K562 (cell line): ENCODE data around the gene CCNL2. TPM values are rescaled to one million over a fixed set of nuclear protein-coding genes. Genes with fewer than 3 reads are reported as not detected.

Source experiments
- ATAC-seq: fragments of 200-7000 bp; cut with Tn5 transposase; 3 replicates; pipeline ENCODE4 v1.9.1; 2020; ENCODE audit warnings: moderate library complexity
- Bru-seq: library from RNA; stranded (reverse); fragments of 400-500 nt; gene quantifications from one replicate; lab custom pipeline; 2021; lab: Mats Ljungman, UMichigan
- BruChase-seq, 2 experiments: library from RNA; stranded (reverse); fragments of 400-500 nt; gene quantifications; one replicate each; lab custom pipeline; 2021; lab: Mats Ljungman, UMichigan
- BruUV-seq: library from RNA; stranded (reverse); fragments of 400-500 nt; replicated peaks from 2 replicates; lab custom pipeline; 2021; lab: Mats Ljungman, UMichigan
- CTCF ChIA-PET: fragments of 300-600 bp; formaldehyde crosslinking; extraction: SDS; loops from one replicate; lab custom pipeline; 2021; ENCODE audit warnings: low intra/inter-chr PET ratio; lab: Yijun Ruan, JAX
- POLR2A ChIA-PET: fragments of 300-600, 350-650 bp; sonication (Branson Sonifier 250); formaldehyde crosslinking; extraction: SDS; loops from one replicate; lab custom pipeline; 2021; ENCODE audit warnings: antibody characterized with exemption, inconsistent platforms; lab: Yijun Ruan, JAX
- DNase-seq, 4 experiments: peaks; one replicate each; pipeline versions ENCODE4 v3.0.0 to v3.0.0-alpha.2; 2011 to 2018; ENCODE audit warnings: low spot score in 3 of 4, mixed read lengths in 3 of 4; ENCODE audit errors: extremely low read depth in 1 of 4
- FAIRE-seq: peaks from 2 replicates; lab custom pipeline; 2011; peaks lifted over from hg19 to GRCh38; lab: Jason Lieb, UNC
- H2AFZ ChIP-seq: 2 replicates; pipeline ENCODE4 v1.6.0; 2011; ENCODE audit warnings: low read depth, low read length, control low read depth, inconsistent platforms
- H3K27ac ChIP-seq: fragments of 200-600 bp; 3 replicates; pipeline ENCODE4 v1.8.0; 2011; ENCODE audit warnings: low read depth, mild to moderate bottlenecking, control low read depth, inconsistent platforms, low read length, moderate library complexity, mixed read lengths; ENCODE audit errors: extremely low read depth
- H3K27me3 ChIP-seq, 2 experiments: fragments of 300-600 bp in 1 of 2; 2 replicates in 1 of 2; 3 replicates in 1 of 2; pipeline versions ENCODE4 v1.6.0 to v1.8.0; 2011; ENCODE audit warnings: inconsistent platforms in 2 of 2, low read length in 2 of 2, mild to moderate bottlenecking in 1 of 2, mixed read lengths in 1 of 2, moderate library complexity in 1 of 2; ENCODE audit not compliant: control insufficient read depth in 2 of 2, insufficient read depth in 2 of 2
- H3K36me3 ChIP-seq: fragments of 300-600 bp; 3 replicates; pipeline ENCODE4 v1.8.0; 2011; ENCODE audit warnings: mild to moderate bottlenecking, low read length, inconsistent platforms; ENCODE audit not compliant: control insufficient read depth, insufficient read depth
- H3K4me1 ChIP-seq, 2 experiments: fragments of 200-600 bp in 1 of 2; replicated peaks in 1 of 2; 2 replicates in 1 of 2; 3 replicates in 1 of 2; pipeline versions ENCODE4 v1.5.1 to v1.8.0; 2011; ENCODE audit warnings: inconsistent platforms in 2 of 2, low read length in 2 of 2, mild to moderate bottlenecking in 1 of 2, mixed read lengths in 1 of 2, moderate library complexity in 1 of 2; ENCODE audit not compliant: control insufficient read depth in 2 of 2, insufficient read depth in 2 of 2
- H3K4me2 ChIP-seq: 2 replicates; pipeline ENCODE4 v1.6.1; 2011; ENCODE audit warnings: low read length, control low read depth, inconsistent platforms, mixed read lengths; ENCODE audit not compliant: insufficient read depth
- H3K4me3 ChIP-seq: fragments of 200-600 bp; sonication (generic), shearing (Covaris generic); 2 replicates; pipeline ENCODE4 v1.5.1; 2016; ENCODE audit warnings: control low read depth, inconsistent platforms
- H3K79me2 ChIP-seq: fragments of 200-600 bp; 3 replicates; pipeline ENCODE4 v1.8.0; 2011; ENCODE audit warnings: low read length, inconsistent platforms; ENCODE audit not compliant: control insufficient read depth, insufficient read depth
- H3K9ac ChIP-seq, 2 experiments: 2 replicates each; pipeline versions ENCODE4 v1.6.0 to v1.6.1; 2011; ENCODE audit warnings: low read depth in 2 of 2, low read length in 2 of 2, control low read depth in 1 of 2, inconsistent platforms in 1 of 2, mild to moderate bottlenecking in 1 of 2, mixed read lengths in 1 of 2; ENCODE audit not compliant: insufficient read depth in 1 of 2
- H3K9me1 ChIP-seq: one replicate; pipeline ENCODE4 v1.6.0; 2011; ENCODE audit warnings: inconsistent platforms, mild to moderate bottlenecking, low read length, moderate library complexity; ENCODE audit not compliant: control insufficient read depth, insufficient read depth
- H3K9me3 ChIP-seq: replicated peaks from 2 replicates; pipeline ENCODE4 v1.5.1; 2011; ENCODE audit warnings: low read depth, low read length, inconsistent platforms; ENCODE audit not compliant: control insufficient read depth, insufficient read depth
- H4K20me1 ChIP-seq: replicated peaks from 2 replicates; pipeline ENCODE4 v1.6.1; 2011; ENCODE audit warnings: low read length, inconsistent platforms, mixed read lengths; ENCODE audit not compliant: control insufficient read depth, insufficient read depth
- ATF3 ChIP-seq, 2 experiments: fragments of 450-650 bp in 1 of 2; sonication (generic) in 1 of 2; formaldehyde crosslinking in 1 of 2; IDR thresholded peaks in 1 of 2; conservative IDR thresholded peaks in 1 of 2; 2 replicates each; pipeline versions ENCODE4 v1.6.1 to v1.8.1; 2016 to 2023; ENCODE audit warnings: mild to moderate bottlenecking in 2 of 2, moderate library complexity in 2 of 2, inconsistent platforms in 1 of 2, missing genetic modification reagents in 1 of 2
- BRCA1 ChIP-seq, 2 experiments: fragments of 450-650 bp in 1 of 2; sonication (generic) in 1 of 2; formaldehyde crosslinking in 1 of 2; IDR thresholded peaks; 2 replicates each; pipeline versions ENCODE4 v1.5.0 to v1.6.1; 2017 to 2020; ENCODE audit warnings: mild to moderate bottlenecking in 1 of 2, missing genetic modification reagents in 1 of 2
- HDAC8 ChIP-seq: fragments of 450-650 bp; IDR thresholded peaks from 2 replicates; pipeline ENCODE4 v1.6.1; 2016; ENCODE audit warnings: mild to moderate bottlenecking, missing genetic modification characterization, moderate library complexity, missing compliant biosample characterization
- JUND ChIP-seq, 2 experiments: IDR thresholded peaks; 2 replicates in 1 of 2; 3 replicates in 1 of 2; pipeline ENCODE4 v1.6.1; 2011; ENCODE audit warnings: borderline replicate concordance in 2 of 2, low read depth in 2 of 2, low read length in 2 of 2, improper control_type of control experiment in 1 of 2, missing biosample characterization in 1 of 2, missing genetic modification characterization in 1 of 2, missing genetic modification reagents in 1 of 2
- LEF1 ChIP-seq: fragments of 450-650 bp; IDR thresholded peaks from 2 replicates; pipeline ENCODE4 v1.6.1; 2016; ENCODE audit warnings: mild to moderate bottlenecking
- NFIC ChIP-seq: fragments of 450-650 bp; IDR thresholded peaks from 2 replicates; pipeline ENCODE4 v1.6.1; 2017; ENCODE audit warnings: mild to moderate bottlenecking, inconsistent platforms
- SAFB2 ChIP-seq: fragments of 200-400 bp; formaldehyde crosslinking; IDR thresholded peaks from 2 replicates; pipeline ENCODE4 v1.6.1; 2018; ENCODE audit warnings: borderline replicate concordance, low read length, low read depth, moderate library complexity; ENCODE audit not compliant: severe bottlenecking
- SMAD2 ChIP-seq: fragments of 150-350 bp; IDR thresholded peaks from 2 replicates; pipeline ENCODE4 v1.6.1; 2014; ENCODE audit warnings: low read depth, mild to moderate bottlenecking, low read length
- TCF7L2 ChIP-seq: fragments of 150-350 bp; IDR thresholded peaks from 2 replicates; pipeline ENCODE4 v1.6.1; 2016; ENCODE audit warnings: low read depth, mild to moderate bottlenecking, low read length, moderate library complexity
- ZNF316 ChIP-seq: fragments of 450-650 bp; IDR thresholded peaks from 2 replicates; pipeline ENCODE4 v1.6.1; 2016
- WGBS: fragments of 100-300 bp; shearing (Covaris generic); methylation state at CpG from one replicate; pipeline ENCODE4 v1.1.6; 2016; ENCODE audit warnings: low coverage, mixed read lengths; ENCODE audit not compliant: insufficient coverage; ENCODE audit errors: missing lambda C conversion rate; 5-methylcytosine and 5-hydroxymethylcytosine counted together
- in situ Hi-C: fragments of 300-500 bp; cut with MboI; formaldehyde crosslinking; loops from 4 replicates; pipeline ENCODE4 v1.15.0; 2018; ENCODE audit warnings: inconsistent platforms, mixed read lengths
- intact Hi-C: fragments of 100-400 bp; cut with micrococcal nuclease; formaldehyde crosslinking; loops from 2 replicates; pipeline ENCODE4 v1.14.2; 2022
- long read RNA-seq, 3 experiments: library from polyadenylated mRNA in 2 of 3; library from RNA in 1 of 3; unstranded in 2 of 3; stranded (forward) in 1 of 3; transcript quantifications; one replicate each; pipeline ENCODE4 v2.0.0, GENCODE V29; 2019 to 2022
- polyA minus RNA-seq, 3 experiments: library from RNA; depleted of rRNA, polyadenylated mRNA; stranded (reverse); fragments of >200 nt; gene quantifications; 2 replicates each; pipeline ENCODE4 v1.2.3, GENCODE V29; 2011
- polyA plus RNA-seq, 8 experiments: library from polyadenylated mRNA; depleted of rRNA in 4 of 8; stranded (reverse) in 5 of 8; unstranded in 3 of 8; fragments of >200 nt; fragmentation: Nextera tagmentation in 2 of 8; fragmentation: Illumina TruSeq in 1 of 8; extraction: Ambion mirVana in 2 of 8; extraction: Trizol in 1 of 8; gene quantifications; 2 replicates each; pipeline versions ENCODE4 v1.2.1 to v1.2.3, GENCODE V29; 2011 to 2014; ENCODE audit warnings: inconsistent platforms in 1 of 8, missing spikeins in 1 of 8
- total RNA-seq, 7 experiments: library from RNA; depleted of rRNA in 6 of 7; stranded (reverse); fragments of >200 nt in 6 of 7; fragmentation: Illumina TruSeq in 2 of 7; extraction: Trizol in 2 of 7; gene quantifications; 2 replicates each; pipeline versions ENCODE4 v1.2.1 to v1.2.3, GENCODE V29; 2011 to 2021; ENCODE audit warnings: low replicate concordance in 1 of 7
- TF ChIP-seq, protein P1 (sequence below): sonication (generic); formaldehyde crosslinking; IDR thresholded peaks from 2 replicates; pipeline ENCODE4 v1.8.1; 2023; ENCODE audit warnings: mild to moderate bottlenecking, missing genetic modification reagents

CCNL2 gene
- total RNA-seq (2011; cell fraction: chromatin; rRNA removed; ENCODE audit: low replicate concordance) = 996 and 1,265 TPM in 2 replicates
- 508 and 525 TPM in 2 replicates for total RNA-seq (2011; cell fraction: nucleolus; rRNA removed)
- 788 and 831 TPM in 2 replicates for total RNA-seq (2011; cell fraction: nucleoplasm; rRNA removed)
- total RNA-seq (2014; rRNA removed) = 147 and 176 TPM in 2 replicates
- 65.1 and 66.7 TPM in 2 replicates for total RNA-seq (2014; rRNA removed; fragmentation: Illumina TruSeq; extraction: Trizol)
- 91.0 and 94.5 TPM in 2 replicates for total RNA-seq (2015; rRNA removed; fragmentation: Illumina TruSeq; extraction: Trizol)
- 141 and 167 TPM in 2 replicates for total RNA-seq (2021)
- polyA plus RNA-seq (2011; rRNA removed) = 236 and 265 TPM in 2 replicates
- 71.9 and 133 TPM in 2 replicates for polyA plus RNA-seq (2011; cell fraction: cytosol; rRNA removed)
- 2,539 and 2,548 TPM in 2 replicates for polyA plus RNA-seq (2011; cell fraction: nucleus; rRNA removed)
- 104 and 250 TPM in 2 replicates for polyA plus RNA-seq (2012)
- polyA plus RNA-seq (2014; fragmentation: Illumina TruSeq; extraction: Trizol) = 81.0 and 89.7 TPM in 2 replicates
- 1 to 10 TPM; 2.8 to 5.6 TPM for polyA plus RNA-seq (2014; fragmentation: Nextera tagmentation; extraction: Ambion mirVana)
- polyA plus RNA-seq (2014; rRNA removed) = 245 and 287 TPM in 2 replicates
- polyA minus RNA-seq (2011; rRNA and poly(A)+ RNA removed) = 70.2 and 76.2 TPM in 2 replicates
- polyA minus RNA-seq (2011; cell fraction: cytosol; rRNA and poly(A)+ RNA removed) = 31.4 and 45.0 TPM in 2 replicates
- polyA minus RNA-seq (2011; cell fraction: nucleus; rRNA and poly(A)+ RNA removed) = 260 and 342 TPM in 2 replicates
- percentile 94 among the genes with signal in this experiment for Bru-seq, nascent RNA
- BruChase-seq, experiment 1, labeled RNA remaining after a 2-hour chase = percentile 98 among the genes with signal in this experiment
- percentile 99 among the genes with signal in this experiment for BruChase-seq, experiment 2, labeled RNA remaining after a 6-hour chase
- long read RNA-seq, experiment 1, transcript CCNL2-201 (11 exons, 2,305 nt) = major isoform, 63 of 269 reads
- long read RNA-seq, experiment 1, transcript CCNL2-204 (6 exons, 3,082 nt) = minor isoform, 48 of 269 reads
- long read RNA-seq, experiment 1, transcript CCNL2-202 (6 exons, 1,186 nt) = minor isoform, 18 of 269 reads
- long read RNA-seq, experiment 1, partial matches to known transcripts = 51 of 269 reads
- long read RNA-seq, experiment 1, other reads (novel, unspliced or antisense) = 87 of 269 reads
- long read RNA-seq, experiment 2, transcript CCNL2-204 (6 exons, 3,082 nt) = minor isoform, 8 of 55 reads
- long read RNA-seq, experiment 2, transcript CCNL2-201 (11 exons, 2,305 nt) = major isoform, 12 of 55 reads
- long read RNA-seq, experiment 2, transcript CCNL2-202 (6 exons, 1,186 nt) = minor isoform, 8 of 55 reads
- long read RNA-seq, experiment 2, partial matches to known transcripts = 3 of 55 reads
- long read RNA-seq, experiment 2, other reads (novel, unspliced or antisense) = 21 of 55 reads
- long read RNA-seq, experiment 3, transcript CCNL2-201 (11 exons, 2,305 nt) = major isoform, 6 of 24 reads
- long read RNA-seq, experiment 3, partial matches to known transcripts = 8 of 24 reads
- long read RNA-seq, experiment 3, other reads (novel, unspliced or antisense) = 6 of 24 reads

DNA sequence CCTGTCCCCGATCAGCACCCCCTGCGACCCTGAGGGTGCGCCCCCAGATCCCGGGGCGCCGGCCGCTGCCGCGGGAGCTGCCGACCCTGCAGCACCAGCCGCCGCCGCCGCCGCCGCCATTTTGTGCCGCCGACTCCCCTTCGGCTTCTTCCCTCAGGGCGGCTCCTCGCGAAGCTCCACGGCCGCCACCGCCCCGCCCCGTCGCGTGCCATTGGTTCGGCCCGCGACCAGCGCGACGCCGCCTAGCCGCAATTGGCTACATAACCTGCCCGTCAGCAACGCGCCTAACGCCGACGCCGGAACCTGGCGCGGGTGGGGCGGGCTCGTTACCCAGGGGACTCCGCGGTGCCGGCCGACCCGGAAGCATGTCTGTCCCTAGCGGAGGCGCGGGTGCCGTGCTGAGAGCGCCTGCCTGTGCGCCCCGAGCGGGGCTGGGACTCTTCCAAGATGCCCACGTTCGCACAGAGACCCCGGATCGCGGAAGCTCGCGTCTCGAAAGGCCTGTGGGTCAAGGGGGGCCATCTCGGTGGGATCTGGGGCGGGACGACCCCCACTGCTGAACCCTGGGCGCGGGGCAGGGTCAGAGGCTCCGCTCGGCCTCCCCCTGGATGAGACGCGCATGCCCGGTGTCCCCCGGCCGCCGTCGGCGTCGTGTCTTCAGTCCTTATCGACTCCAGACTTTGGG lies at the start of gene CCNL2:
TSS of gene CCNL2 (minus strand) at position 149 of the 685 bp plus-strand sequence. CDS start at position 120, 29 bp downstream.
- under 1% methylated on average over 82 of the region's 86 CpGs for WGBS
- peaks cover 76% of the 10 kb centered on the region for H3K36me3 ChIP-seq
- TF ChIP-seq, protein P1, sequence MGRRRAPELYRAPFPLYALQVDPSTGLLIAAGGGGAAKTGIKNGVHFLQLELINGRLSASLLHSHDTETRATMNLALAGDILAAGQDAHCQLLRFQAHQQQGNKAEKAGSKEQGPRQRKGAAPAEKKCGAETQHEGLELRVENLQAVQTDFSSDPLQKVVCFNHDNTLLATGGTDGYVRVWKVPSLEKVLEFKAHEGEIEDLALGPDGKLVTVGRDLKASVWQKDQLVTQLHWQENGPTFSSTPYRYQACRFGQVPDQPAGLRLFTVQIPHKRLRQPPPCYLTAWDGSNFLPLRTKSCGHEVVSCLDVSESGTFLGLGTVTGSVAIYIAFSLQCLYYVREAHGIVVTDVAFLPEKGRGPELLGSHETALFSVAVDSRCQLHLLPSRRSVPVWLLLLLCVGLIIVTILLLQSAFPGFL (CRISPR knock-in tag) = no peak
- TF ChIP-seq BRCA1 (IDR thresholded peaks at IDR 0.05) (no peak), BRCA1 (CRISPR knock-in tag; IDR thresholded peaks at IDR 0.05) (no peak), TCF7L2 (no peak), NFIC (peak; percentile 40), ZNF316 (no peak), ATF3 (IDR thresholded peaks at IDR 0.05) (no peak), ATF3 (CRISPR knock-in tag; conservative IDR thresholded peaks at IDR 0.05) (peak; percentile 80), HDAC8 (tag) (no peak), SMAD2 (no peak), SAFB2 (no peak), JUND (IDR thresholded peaks at IDR 0.05; ENCODE audit: borderline replicate concordance, low read depth, low read length) (peak; percentile 24; the same call in 1 of the 2 replicates), JUND (tag; IDR thresholded peaks at IDR 0.05; ENCODE audit: borderline replicate concordance, low read depth, low read length) (no peak; the same call in 2 of the 3 replicates), LEF1 (no peak; the same call in 1 of the 2 replicates)

More for the DNA sequence above, at the start of gene CCNL2:
- peak; percentile 85 for FAIRE-seq
- no TSS peak for BruUV-seq
- H2AFZ ChIP-seq = peak within 1 kb of the TSS; percentile 92
- H3K9me3 ChIP-seq = no peaks in the 10 kb centered on the region
- H3K9me1 ChIP-seq = peaks cover 8% of the 10 kb centered on the region
- peaks cover 14% of the 10 kb centered on the region for H4K20me1 ChIP-seq
- peak; percentile 96 for ATAC-seq
- peak; percentile 96 to 100 (median 98) for DNase-seq
- H3K4me3 ChIP-seq = peak within 1 kb of the TSS; percentile 100
- intact Hi-C loops (loop anchor here (10.0 kb wide), 1 partner anchor 115 kb away; the partner anchor contains the start of gene ATAD3A), in situ Hi-C loops (no loop called here)
- POLR2A ChIA-PET = interaction anchor here (0.6 to 5.2 kb wide), 18 partner anchors 8 to 440 kb away, joined by 3 to 58 read pairs (median 4); partner anchors contain the start of genes ANKRD65, AURKAIP1 and MRPL20
- H3K79me2 ChIP-seq = peaks cover 75% of the 10 kb centered on the region
- CTCF ChIA-PET = interaction anchor here (0.5 to 1.4 kb wide), 2 partner anchors 34 to 41 kb away, joined by 3 read pairs; no protein-coding TSS in a partner anchor
- H3K9ac ChIP-seq = peak within 1 kb of the TSS; percentile 96 to 100
- H3K4me2 ChIP-seq = peak within 1 kb of the TSS; percentile 98
- H3K4me1 ChIP-seq = peaks cover 19 to 46% of the 10 kb centered on the region in 2 experiments
- H3K27ac ChIP-seq = peak within 1 kb of the TSS; percentile 98
- H3K27me3 ChIP-seq = no peaks in the 10 kb centered on the region
